PC-3 (cell line): ENCODE results near the gene SORBS2. TPM values are rescaled to one million over a fixed set of nuclear protein-coding genes. Genes with fewer than 3 reads are reported as not detected.

Experiments
- ATAC-seq: fragments of 200-7000 bp; cut with Tn5 transposase; 2 replicates; pipeline ENCODE4 v1.9.1; 2020; ENCODE audit warnings: mild to moderate bottlenecking, moderate library complexity
- BruUV-seq: library from RNA; stranded (reverse); fragments of 400-500 nt; replicated peaks from 2 replicates; lab custom pipeline; 2021; lab: Mats Ljungman, UMichigan
- CTCF ChIA-PET: fragments of 300-600 bp; sonication (Branson Sonifier 250); formaldehyde crosslinking; loops from one replicate; lab custom pipeline; 2022; ENCODE audit warnings: antibody characterized with exemption; lab: Charles Lee
- POLR2A ChIA-PET: fragments of 300-600 bp; sonication (Branson Sonifier 250); formaldehyde crosslinking; loops from one replicate; lab custom pipeline; 2022; ENCODE audit warnings: antibody characterized with exemption; ENCODE audit not compliant: unreplicated experiment; lab: Charles Lee
- DNase-seq: peaks from one replicate; pipeline ENCODE4 v3.0.0-alpha.2; 2015
- H2AFZ ChIP-seq: fragments of 300-600 bp; sonication (generic); 2 replicates; pipeline ENCODE4 v1.6.0; 2016; ENCODE audit warnings: antibody characterized with exemption, low read length
- H3F3A ChIP-seq: fragments of 300-600 bp; sonication (generic); one replicate; pipeline ENCODE4 v1.6.0; 2017; ENCODE audit warnings: antibody characterized with exemption, low read length, control low read depth, mild to moderate bottlenecking; ENCODE audit not compliant: unreplicated experiment
- H3K27ac ChIP-seq: fragments of 300-600 bp; sonication (generic); 2 replicates; pipeline ENCODE4 v1.5.1; 2016; ENCODE audit warnings: mild to moderate bottlenecking, low read length
- H3K27me3 ChIP-seq: fragments of 300-600 bp; sonication (generic); 2 replicates; pipeline ENCODE4 v1.6.1; 2016; ENCODE audit warnings: low read length, mixed read lengths
- H3K36me3 ChIP-seq: fragments of 300-600 bp; sonication (generic); 2 replicates; pipeline ENCODE4 v1.6.1; 2016; ENCODE audit warnings: low read depth, mixed run types, low read length, mixed read lengths
- H3K4me1 ChIP-seq: fragments of 300-600 bp; sonication (generic); 2 replicates; pipeline ENCODE4 v1.5.1; 2016; ENCODE audit warnings: low read length; ENCODE audit not compliant: insufficient read depth
- H3K4me2 ChIP-seq: fragments of 300-600 bp; sonication (generic); 2 replicates; pipeline ENCODE4 v1.6.0; 2016; ENCODE audit warnings: low read length
- H3K4me3 ChIP-seq: fragments of 300-600 bp; sonication (generic); 2 replicates; pipeline ENCODE4 v1.5.1; 2016; ENCODE audit warnings: mild to moderate bottlenecking, low read length, mixed read lengths
- H3K79me2 ChIP-seq: fragments of 300-600 bp; sonication (generic); 2 replicates; pipeline ENCODE4 v1.6.1; 2017; ENCODE audit warnings: low read length, mixed read lengths
- H3K9ac ChIP-seq: fragments of 300-600 bp; sonication (generic); 2 replicates; pipeline ENCODE4 v1.6.0; 2016; ENCODE audit warnings: mild to moderate bottlenecking, low read length
- H3K9me2 ChIP-seq: fragments of 300-600 bp; sonication (generic); replicated peaks from 2 replicates; pipeline ENCODE4 v1.6.1; 2016; ENCODE audit warnings: mixed run types, low read length, mixed read lengths
- H3K9me3 ChIP-seq: fragments of 300-600 bp; sonication (generic); 2 replicates; pipeline ENCODE4 v1.6.1; 2016; ENCODE audit warnings: low read length, mixed read lengths
- H4K20me1 ChIP-seq: fragments of 300-600 bp; sonication (generic); 2 replicates; pipeline ENCODE4 v1.6.1; 2016; ENCODE audit warnings: low read length, mixed read lengths
- EZH2 ChIP-seq: fragments of 300-600 bp; sonication (generic); IDR thresholded peaks from one replicate; pipeline ENCODE4 v1.6.1; 2017; ENCODE audit warnings: antibody characterized with exemption, mild to moderate bottlenecking, low read length; ENCODE audit not compliant: unreplicated experiment
- EZH2phosphoT487 ChIP-seq: fragments of 300-600 bp; sonication (generic); IDR thresholded peaks from 2 replicates; pipeline ENCODE4 v1.6.1; 2018; ENCODE audit warnings: mild to moderate bottlenecking, antibody characterized with exemption, low read length, borderline replicate concordance
- intact Hi-C: fragments of 100-400 bp; cut with micrococcal nuclease; formaldehyde crosslinking; loops from 2 replicates; pipeline ENCODE4 v1.9.0; 2023
- total RNA-seq: library from RNA; depleted of rRNA; stranded (reverse); fragments of >200 nt; gene quantifications from 2 replicates; pipeline ENCODE4 v1.2.3, GENCODE V29; 2014
- TF ChIP-seq, protein P1 (sequence below): fragments of 300-600 bp; sonication (generic); conservative IDR thresholded peaks from 2 replicates; pipeline ENCODE4 v1.5.1; 2017; ENCODE audit warnings: antibody characterized with exemption, low read depth, mild to moderate bottlenecking, low read length

Gene SORBS2
- total RNA-seq, 1 experiment from 2014 or later, result 3.6 TPM

DNA sequence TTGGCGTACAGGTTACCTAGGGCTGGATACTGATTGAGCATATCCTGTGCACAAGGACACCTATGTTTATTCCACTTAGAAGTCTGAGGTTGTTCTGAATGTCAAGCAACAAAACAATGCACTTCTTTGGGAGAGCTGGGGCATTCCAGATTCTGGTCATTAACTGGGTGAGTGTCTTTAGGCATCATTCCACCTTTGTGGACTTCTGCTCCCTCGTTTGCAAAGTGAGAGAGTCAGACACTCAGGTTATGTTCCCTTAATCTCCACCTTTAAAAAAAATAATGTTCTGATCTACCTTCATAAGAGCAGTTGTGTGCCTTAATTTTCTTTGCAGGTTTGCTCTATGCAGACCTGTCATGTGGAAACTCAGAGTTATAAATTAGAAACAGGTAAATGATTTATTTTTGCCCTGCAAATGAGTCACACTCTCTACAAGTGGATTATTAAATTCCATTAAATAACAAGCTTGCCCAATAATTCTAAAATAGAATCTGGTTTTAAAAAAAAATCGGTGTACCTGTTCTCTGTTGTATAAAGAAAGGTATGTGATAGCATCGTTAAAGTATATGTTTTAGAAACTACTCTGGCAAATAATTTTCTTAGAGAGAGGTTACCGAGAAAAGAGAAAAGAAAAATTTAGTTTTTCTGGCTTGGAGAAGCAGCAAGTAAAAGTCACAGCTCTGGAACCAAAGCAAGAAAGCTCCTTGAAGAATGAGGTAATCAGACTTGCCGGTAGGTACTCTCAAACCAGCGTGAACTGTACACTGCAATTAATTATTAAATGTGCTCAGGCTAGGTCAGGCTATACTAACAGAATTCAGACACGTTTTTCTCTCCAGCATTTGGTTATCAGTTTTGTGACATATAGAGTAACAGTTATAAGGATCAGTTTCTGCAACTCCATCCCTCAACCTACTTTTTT, 93.2 kb downstream of the SORBS2 start:
- peaks cover 9% of the 10 kb centered on the region; the same call in 1 of the 2 replicates for H3K4me1 ChIP-seq
- ChIA-PET CTCF (no interaction called here), POLR2A (no interaction called here)
- no peak overlapping the region for H3K4me2 ChIP-seq
- no peak overlapping the region for H3K4me3 ChIP-seq
- no peak overlapping the region for H3K27ac ChIP-seq
- no peaks in the 10 kb centered on the region for H4K20me1 ChIP-seq
- H3K79me2 ChIP-seq, result no peaks in the 10 kb centered on the region
- no peaks in the 10 kb centered on the region for H3K9me2 ChIP-seq
- TF ChIP-seq EZH2phosphoT487 (no peak), EZH2 (no peak)
- TF ChIP-seq, protein P1, sequence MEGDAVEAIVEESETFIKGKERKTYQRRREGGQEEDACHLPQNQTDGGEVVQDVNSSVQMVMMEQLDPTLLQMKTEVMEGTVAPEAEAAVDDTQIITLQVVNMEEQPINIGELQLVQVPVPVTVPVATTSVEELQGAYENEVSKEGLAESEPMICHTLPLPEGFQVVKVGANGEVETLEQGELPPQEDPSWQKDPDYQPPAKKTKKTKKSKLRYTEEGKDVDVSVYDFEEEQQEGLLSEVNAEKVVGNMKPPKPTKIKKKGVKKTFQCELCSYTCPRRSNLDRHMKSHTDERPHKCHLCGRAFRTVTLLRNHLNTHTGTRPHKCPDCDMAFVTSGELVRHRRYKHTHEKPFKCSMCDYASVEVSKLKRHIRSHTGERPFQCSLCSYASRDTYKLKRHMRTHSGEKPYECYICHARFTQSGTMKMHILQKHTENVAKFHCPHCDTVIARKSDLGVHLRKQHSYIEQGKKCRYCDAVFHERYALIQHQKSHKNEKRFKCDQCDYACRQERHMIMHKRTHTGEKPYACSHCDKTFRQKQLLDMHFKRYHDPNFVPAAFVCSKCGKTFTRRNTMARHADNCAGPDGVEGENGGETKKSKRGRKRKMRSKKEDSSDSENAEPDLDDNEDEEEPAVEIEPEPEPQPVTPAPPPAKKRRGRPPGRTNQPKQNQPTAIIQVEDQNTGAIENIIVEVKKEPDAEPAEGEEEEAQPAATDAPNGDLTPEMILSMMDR, result no peak
- DNase-seq (no peak), ATAC-seq (no peak)
- no peaks in the 10 kb centered on the region for H3K9me3 ChIP-seq
- no peak overlapping the region for H2AFZ ChIP-seq
- intact Hi-C loops, result no loop called here
- no peaks in the 10 kb centered on the region for H3F3A ChIP-seq
- H3K9ac ChIP-seq, result no peak overlapping the region
- H3K36me3 ChIP-seq, result no peaks in the 10 kb centered on the region
- no peaks in the 10 kb centered on the region for H3K27me3 ChIP-seq
- no TSS peak for BruUV-seq

DNA sequence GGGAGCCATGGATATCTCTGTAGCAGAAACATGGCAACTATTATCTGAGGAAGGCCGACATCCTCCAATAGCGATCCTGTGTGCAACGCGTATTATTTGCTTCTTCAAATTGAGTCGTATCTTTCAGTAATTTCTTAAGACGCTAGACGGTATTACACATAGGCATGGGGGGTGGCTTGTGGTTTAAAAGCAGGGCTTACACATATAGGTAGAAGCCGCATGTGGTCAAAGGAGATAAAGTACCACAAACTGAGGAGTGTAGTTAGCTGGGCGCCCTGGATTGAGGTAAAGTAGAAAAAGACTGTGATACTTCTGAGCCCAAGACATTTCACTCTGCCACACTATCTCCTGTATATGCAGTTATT, 94.6 kb downstream of the SORBS2 start:
- H3K27me3 ChIP-seq, result no peaks in the 10 kb centered on the region
- peaks cover 9% of the 10 kb centered on the region; the same call in 1 of the 2 replicates for H3K4me1 ChIP-seq
- no peak overlapping the region for H3K4me3 ChIP-seq
- H3K9me2 ChIP-seq, result no peaks in the 10 kb centered on the region
- no peaks in the 10 kb centered on the region for H4K20me1 ChIP-seq
- no peak overlapping the region for H3K27ac ChIP-seq
- CTCF ChIA-PET, result no interaction called here
- H3K79me2 ChIP-seq, result no peaks in the 10 kb centered on the region
- ATAC-seq (no peak), DNase-seq (no peak)
- TF ChIP-seq EZH2phosphoT487, result no peak
- TF ChIP-seq EZH2, result no peak
- TF ChIP-seq, protein P1, result no peak
- H3K9me3 ChIP-seq, result no peaks in the 10 kb centered on the region
- no TSS peak for BruUV-seq
- POLR2A ChIA-PET, result no interaction called here
- H3K9ac ChIP-seq, result no peak overlapping the region
- no peak overlapping the region for H2AFZ ChIP-seq
- H3K36me3 ChIP-seq, result no peaks in the 10 kb centered on the region
- no peak overlapping the region for H3K4me2 ChIP-seq
- H3F3A ChIP-seq, result no peaks in the 10 kb centered on the region
- intact Hi-C loops, result no loop called here
